Keratinocyte (primary cell): ENCODE results near the gene MMEL1.
A peak's percentile ranks its signal among the peaks of the same experiment; 100 is the strongest.

Experiments used
- CTCF ChIP-seq, 3 experiments: IDR thresholded peaks in 1 of 3; conservative IDR thresholded peaks in 1 of 3; optimal IDR thresholded peaks in 1 of 3; 2 replicates in 2 of 3; 3 replicates in 1 of 3; pipeline versions ENCODE3 to v1.5.1; 2011; ENCODE audit warnings: low read length in 3 of 3, mild to moderate bottlenecking in 3 of 3, moderate library complexity in 2 of 3, control low read depth in 1 of 3, inconsistent platforms in 1 of 3; ENCODE audit not compliant: insufficient read depth in 2 of 3; ENCODE audit errors: extremely low read depth in 1 of 3
- EZH2 ChIP-seq: IDR thresholded peaks from one replicate; pipeline ENCODE4 v1.6.1; 2012; ENCODE audit warnings: inconsistent platforms, mild to moderate bottlenecking, low read length, moderate library complexity

GRCh38 chr1:2628933-2629626 is 3.7 kb downstream of the MMEL1 start:
- no peak for TF ChIP-seq CTCF (optimal IDR thresholded peaks at IDR 0.05 in 1 of 3, IDR thresholded peaks at IDR 0.05 in 1 of 3, conservative IDR thresholded peaks at IDR 0.05 in 1 of 3; ENCODE audit: extremely low read depth in 1 of 3, insufficient read depth in 2 of 3, low read length in 3 of 3)
- peak; percentile 54 for TF ChIP-seq EZH2
